Measurements from ENCODE around the gene NOTCH4.
"Not testable (repeated sequence)": the region's sequence is repeated elsewhere in the genome, so short reads cannot be mapped to it uniquely, and the experiment has no call there.

The NOTCH4 gene

GRCh38 chr6:32216998-32217397 lies 6.9 kb downstream of the NOTCH4 start:
- DNase-seq = no peak

- DNase-seq = no peak
These were observed 7.6 kb downstream of the NOTCH4 start for GRCh38 chr6:32216285-32216684.

DNA sequence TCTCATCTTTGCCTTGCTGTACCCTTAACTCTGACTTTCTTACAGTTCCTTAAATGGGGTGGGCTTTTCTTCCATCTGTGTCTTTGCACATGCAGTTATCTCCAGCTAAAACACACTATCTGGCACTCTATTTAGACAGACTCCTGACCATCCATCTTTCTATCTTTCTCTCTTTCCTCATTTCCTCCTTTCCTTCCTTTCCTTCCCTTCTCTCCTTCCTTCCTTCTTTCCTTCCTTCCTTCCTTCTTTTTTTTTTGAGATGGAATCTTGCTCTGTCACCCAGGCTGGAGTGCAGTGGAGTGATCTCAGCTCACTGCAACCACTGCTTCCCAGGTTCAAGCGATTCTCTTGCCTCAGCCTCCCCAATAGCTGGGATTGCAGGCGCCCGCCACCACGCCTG lies 8.2 kb downstream of the NOTCH4 start:
- DNase-seq = no peak

DNA sequence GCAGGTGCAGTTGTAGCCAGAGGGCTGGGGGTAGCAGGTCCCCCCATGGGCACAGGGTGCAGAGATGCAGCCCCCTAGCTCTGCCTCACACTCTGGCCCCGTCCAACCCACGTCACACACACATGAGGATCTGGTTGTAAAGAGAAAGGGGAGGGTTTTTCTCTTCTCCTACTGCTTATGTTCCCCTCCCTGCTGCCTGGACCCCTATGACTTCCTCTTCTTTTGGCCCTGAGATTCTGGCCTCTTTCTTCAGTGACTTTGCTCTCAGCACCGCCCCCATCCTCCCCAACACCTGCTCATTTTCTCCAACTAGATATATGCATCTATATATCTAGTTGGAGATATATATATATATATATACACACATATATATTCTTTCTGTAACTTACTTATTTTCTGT lies 9.7 kb downstream of the NOTCH4 start:
- DNase-seq = no peak

DNA sequence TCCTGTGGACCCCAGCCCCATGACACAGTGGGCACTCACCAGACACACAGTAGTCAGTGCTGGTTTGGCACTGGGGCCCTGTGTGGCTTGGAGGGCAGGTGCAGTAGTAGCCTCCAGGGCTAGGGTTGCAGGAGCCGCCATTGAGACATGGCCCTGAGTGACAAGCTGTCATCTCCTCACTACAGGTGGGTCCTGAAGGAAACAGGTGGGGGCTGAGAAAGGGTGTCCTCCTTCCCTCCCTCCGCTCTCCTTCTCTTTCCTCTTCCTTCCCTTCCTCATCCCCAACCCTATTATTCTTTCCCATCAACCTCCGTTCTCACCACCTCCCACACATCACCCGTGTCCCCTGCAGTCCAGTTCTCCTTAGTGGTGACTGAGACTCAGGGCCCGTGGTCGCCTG lies 10.2 kb downstream of the NOTCH4 start:
- DNase-seq = no peak

GRCh38 chr6:32212076-32212760 lies 11.6 kb downstream of the NOTCH4 start:
- no peak for DNase-seq

- DNase-seq = not testable (repeated sequence)
These were observed 12.4 kb downstream of the NOTCH4 start for GRCh38 chr6:32211432-32211831.

DNA sequence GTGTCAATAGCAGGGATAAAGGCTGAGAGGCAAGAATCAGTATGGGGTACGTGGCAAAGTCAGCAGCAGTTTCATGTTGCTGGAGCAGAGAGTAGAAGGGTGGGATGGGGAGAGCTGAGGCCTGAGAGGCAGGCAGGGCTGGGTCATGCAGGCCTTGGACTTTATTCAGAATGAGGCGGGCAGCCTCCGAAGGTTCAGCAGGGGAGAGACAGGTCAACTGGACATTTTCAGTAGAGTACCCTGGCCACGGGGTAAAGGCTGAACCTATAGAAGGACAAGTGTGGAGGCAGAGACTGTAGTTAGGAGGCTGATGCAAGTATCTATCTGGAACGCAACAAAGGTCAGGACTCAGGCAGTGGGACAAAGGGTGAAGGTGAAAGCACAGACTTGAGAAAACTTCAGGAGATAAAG lies 13.7 kb downstream of the NOTCH4 start:
- DNase-seq = no peak

- no peak for DNase-seq
These were observed 14.9 kb downstream of the NOTCH4 start for GRCh38 chr6:32208996-32209395.

GRCh38 chr6:32204268-32204715 lies 19.6 kb downstream of the NOTCH4 start:
- no peak for DNase-seq

DNA sequence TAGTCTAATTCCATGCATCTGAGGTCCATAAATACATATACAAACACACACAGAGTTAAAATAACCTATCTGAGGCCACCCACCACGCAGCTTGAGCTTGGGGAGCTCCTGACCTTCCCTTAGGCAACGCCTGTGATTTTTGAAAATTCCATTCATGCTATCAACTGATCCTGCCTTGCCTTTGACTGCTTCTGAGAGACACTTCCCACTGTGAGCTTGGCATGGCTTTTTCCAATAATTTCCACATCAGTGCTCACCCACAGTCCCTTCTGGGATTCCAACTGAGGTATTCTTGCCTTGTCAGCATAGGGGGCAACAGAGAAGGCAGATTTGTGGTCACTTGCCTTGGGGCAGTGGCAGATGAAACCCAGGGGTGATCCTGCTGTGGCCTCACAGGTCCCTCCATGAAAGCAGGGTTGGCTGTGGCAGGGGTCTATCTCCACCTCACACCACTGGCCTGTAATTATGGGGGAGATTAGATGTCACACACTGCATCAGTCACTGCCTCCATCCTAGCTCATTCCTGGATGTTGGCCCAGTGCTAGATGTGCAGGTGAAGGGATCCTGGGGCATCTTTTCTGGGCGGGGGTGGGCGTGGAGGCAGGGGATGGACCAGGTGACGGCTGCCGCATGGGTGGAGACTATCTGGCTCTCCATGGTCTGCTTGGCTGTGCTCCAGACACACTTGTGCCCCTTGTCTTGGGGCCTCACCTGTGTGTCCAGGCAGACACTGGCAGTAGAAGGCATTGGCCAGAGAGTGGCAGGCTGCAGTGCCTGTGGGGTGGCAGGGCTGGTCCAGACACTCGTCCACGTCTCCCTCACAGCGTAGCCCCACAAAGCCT lies 20.2 kb downstream of the NOTCH4 start:
- DNase-seq = no peak

DNA sequence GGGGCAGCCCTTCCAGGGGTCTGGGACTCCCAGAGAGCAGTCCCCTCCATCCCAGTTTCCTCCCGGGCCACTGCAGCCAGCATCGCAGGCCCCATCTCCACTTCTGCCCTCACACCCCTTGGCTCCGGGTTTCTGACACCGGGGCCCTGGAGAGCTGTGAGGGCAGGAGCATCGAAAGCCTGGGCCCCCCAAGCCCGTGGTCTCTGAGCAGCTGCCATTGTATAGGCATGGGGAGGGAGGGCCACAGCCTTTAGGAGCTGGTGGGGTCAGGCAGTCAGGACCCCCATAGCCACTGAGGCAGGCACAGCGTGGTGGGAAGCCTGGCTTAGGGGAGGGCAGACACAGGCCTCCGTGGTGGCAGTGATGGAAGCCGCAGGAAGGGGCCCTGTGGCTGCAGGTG lies 21.7 kb downstream of the NOTCH4 start:
- DNase-seq = no peak

DNA sequence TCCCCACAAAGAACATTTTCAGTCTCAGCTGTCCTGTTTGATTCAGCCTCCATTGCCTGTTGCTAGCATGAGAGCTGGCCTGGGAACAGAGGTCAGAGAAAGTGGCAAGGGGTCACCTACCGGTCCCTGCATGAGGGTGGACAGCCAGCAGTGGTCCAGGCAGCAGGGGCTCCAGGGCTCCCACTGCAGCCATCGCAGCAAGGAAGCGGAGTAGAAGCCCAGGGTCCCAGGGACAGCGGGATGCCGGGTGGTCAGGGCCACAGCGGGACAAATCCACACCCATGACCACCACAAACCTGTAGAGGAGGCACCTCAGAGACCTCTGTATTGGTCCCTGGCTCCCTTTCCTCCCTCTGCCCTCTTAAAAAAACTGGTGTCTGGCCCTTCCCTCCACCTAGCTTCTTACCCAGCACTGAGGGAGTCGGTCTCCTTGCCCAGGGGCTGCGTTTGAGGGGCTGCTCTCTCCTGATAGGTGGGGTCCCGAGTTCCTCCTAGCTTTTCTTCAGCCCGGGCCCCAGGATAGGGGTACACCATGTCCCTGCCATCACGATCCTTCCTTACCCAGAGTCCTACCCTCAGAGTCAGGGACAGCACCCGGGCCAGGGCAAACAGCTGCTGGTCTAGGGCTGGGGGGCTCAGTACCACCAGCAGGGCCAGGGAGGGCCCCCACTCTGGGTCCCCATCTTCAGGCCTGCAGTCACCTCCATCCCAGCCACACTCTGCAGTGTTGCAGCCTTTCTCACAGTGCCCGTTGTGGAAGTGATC lies 23.0 kb downstream of the NOTCH4 start:
- no peak for DNase-seq

DNA sequence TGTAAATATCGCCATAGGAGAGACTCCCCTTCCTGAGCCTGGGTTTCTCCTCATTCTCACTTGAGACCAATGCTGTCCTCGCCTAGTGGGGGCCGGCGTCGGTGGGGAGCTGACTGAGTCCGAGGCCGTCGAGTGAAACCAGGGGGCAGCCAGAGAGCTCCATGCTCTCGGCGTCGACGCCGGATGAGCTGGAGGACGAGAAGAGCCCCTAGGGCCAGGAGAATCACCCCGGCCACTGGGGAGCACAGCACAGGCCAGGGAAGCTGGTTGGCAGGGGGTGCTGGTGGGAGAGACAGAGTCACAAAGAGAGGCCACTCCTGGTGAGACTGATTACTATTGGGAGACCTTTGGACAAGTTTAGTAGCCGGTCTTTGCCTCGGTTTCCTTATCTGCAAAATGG lies 25.0 kb downstream of the NOTCH4 start:
- DNase-seq = no peak

DNA sequence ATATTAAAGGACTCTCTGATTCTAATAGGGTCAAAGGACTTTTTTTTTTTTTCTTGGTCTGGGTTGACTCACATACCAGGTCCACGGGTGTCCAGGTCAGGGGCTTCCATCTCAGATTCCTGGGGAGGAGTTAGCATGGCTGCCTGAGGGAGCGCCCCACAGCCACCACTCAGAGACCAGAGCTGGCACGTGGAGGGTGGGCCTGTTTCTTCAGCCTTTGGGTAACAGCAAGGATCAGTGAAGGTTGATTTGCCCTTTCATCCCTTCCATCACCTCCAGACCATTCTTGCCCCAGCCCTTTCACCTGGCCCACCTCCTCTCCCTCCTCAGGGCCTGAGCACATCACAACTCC lies 25.5 kb downstream of the NOTCH4 start:
- DNase-seq = no peak

GRCh38 chr6:32196682-32197616 lies 26.9 kb downstream of the NOTCH4 start:
- DNase-seq = no peak

- peak in 1 of 4 experiments; percentile 51 for DNase-seq
These were observed 27.8 kb downstream of the NOTCH4 start for GRCh38 chr6:32195902-32196681.

GRCh38 chr6:32195652-32195901 lies 28.3 kb downstream of the NOTCH4 start:
- DNase-seq = peak; percentile 99 to 100 (median 99)

DNA sequence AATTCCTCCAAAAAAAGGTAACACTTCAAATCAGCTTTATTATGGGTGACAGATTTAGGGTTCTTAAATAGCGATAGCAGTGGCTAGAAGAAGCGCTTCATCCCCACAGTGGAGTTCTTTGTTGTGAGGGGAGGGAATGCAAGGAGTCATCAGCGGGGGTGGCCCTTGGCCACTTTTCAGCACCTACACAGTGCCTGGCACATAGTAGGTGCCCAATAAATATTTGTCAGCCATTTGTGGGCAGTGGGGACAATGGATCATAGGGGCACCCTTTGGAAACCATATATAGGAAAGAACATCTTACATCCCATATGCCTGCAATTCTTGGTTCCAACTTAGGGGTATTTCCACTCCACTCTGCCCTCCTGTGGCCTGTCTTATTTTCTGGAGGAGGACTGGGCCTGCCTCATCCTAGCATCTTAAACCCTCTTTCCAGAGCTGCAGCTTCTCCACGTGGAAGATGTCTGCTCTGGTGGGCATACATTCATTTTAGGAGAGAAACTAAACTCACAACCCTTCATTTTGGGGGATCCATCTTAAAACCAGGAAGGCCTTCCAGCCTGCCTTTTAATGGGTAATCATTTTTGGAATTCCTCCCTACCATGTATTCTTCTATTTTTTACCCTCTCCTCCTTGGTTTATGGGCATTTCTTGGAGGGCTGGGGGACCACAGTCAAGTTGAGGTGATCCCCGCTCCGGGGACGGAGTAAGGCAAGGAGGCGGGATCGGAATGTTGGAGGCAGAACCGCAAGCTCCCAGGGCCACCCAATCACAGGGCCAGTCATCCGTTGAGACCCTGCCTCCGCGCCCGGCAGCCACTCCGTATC lies 28.8 kb downstream of the NOTCH4 start:
- no peak for DNase-seq

DNA sequence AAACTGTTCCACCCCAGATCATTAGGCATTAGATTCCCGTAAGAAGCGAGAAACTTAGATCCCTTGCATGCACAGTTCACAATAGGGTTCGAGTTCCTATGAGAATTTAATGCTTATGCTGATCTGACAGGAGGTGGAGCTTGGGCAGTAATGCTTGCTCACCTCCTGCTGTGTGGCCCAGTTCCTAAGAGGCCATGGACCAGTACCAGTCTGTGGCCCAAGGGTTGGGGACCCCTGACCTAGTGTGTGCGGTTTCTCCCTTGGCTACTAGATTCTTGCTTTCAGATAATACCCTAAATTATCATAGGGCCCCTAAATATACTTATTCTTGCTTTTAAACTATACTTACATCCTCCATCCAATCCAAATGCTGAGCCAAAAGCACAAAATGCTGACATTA lies 29.5 kb downstream of the NOTCH4 start:
- no peak for DNase-seq

DNA sequence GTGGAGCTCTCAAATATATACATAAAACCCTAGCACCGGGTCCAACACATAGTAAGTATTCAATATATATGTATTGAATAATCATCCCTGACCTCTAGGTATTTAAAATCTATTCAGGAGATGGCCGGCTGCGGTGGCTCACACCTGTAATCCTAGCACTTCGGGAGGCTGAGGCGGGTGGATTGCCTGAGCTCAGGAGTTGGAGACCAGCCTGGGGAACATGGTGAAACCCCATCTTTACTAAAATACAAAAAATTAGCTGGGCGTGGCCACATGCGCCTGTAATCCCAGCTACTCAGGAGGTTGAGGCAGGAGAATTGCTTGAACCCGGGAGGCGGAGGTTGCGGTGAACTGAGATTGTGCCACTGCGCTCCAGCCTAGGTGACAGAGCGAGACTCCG lies 30.8 kb downstream of the NOTCH4 start:
- not testable (repeated sequence) for DNase-seq
